Measurements from ENCODE around the gene MYBL2. TPM values are rescaled to one million over a fixed set of nuclear protein-coding genes. Genes with fewer than 3 reads are reported as not detected.
"Not testable (repeated sequence)": the region's sequence is repeated elsewhere in the genome, so short reads cannot be mapped to it uniquely, and the experiment has no call there.

MYBL2 gene
- 11.7 and 13.2 TPM in 2 replicates for total RNA-seq

- DNase-seq (ENCODE audit: low read depth): peak; percentile 55
- H3K4me3 ChIP-seq (ENCODE audit: low read depth, low read length): peak within 1 kb of the TSS; percentile 63
- TF ChIP-seq CTCF (IDR thresholded peaks at IDR 0.05; ENCODE audit: insufficient read depth, low read depth, low read length): no peak
Observed at GRCh38 chr20:43666376-43667328, at the start of gene MYBL2. Gene MYBL2 (plus strand): TSS chr20:43667114. CDS start chr20:43667284, 170 bp downstream.

GRCh38 chr20:43631598-43631997 lies 35.3 kb upstream of the MYBL2 start:
- DNase-seq (ENCODE audit: low read depth): no peak
- TF ChIP-seq CTCF (IDR thresholded peaks at IDR 0.05; ENCODE audit: insufficient read depth, low read depth, low read length): no peak
- no peak overlapping the region for H3K4me3 ChIP-seq (ENCODE audit: low read depth, low read length)

GRCh38 chr20:43636429-43636828 lies 30.5 kb upstream of the MYBL2 start:
- no peak overlapping the region for H3K4me3 ChIP-seq (ENCODE audit: low read depth, low read length)
- no peak for TF ChIP-seq CTCF (IDR thresholded peaks at IDR 0.05; ENCODE audit: insufficient read depth, low read depth, low read length)
- no peak for DNase-seq (ENCODE audit: low read depth)

- TF ChIP-seq CTCF (IDR thresholded peaks at IDR 0.05; ENCODE audit: insufficient read depth, low read depth, low read length): no peak
- DNase-seq (ENCODE audit: low read depth): no peak
- H3K4me3 ChIP-seq (ENCODE audit: low read depth, low read length): no peak overlapping the region
Observed at GRCh38 chr20:43642548-43642947, 24.4 kb upstream of the MYBL2 start.

GRCh38 chr20:43650997-43651525 lies 15.9 kb upstream of the MYBL2 start:
- no peak for DNase-seq (ENCODE audit: low read depth)
- no peak for TF ChIP-seq CTCF (IDR thresholded peaks at IDR 0.05; ENCODE audit: insufficient read depth, low read depth, low read length)
- H3K4me3 ChIP-seq (ENCODE audit: low read depth, low read length): no peak overlapping the region

- H3K4me3 ChIP-seq (ENCODE audit: low read depth, low read length); DNase-seq (ENCODE audit: low read depth): not testable (repeated sequence)
Observed at GRCh38 chr20:43651650-43652184, 15.2 kb upstream of the MYBL2 start.

- H3K4me3 ChIP-seq (ENCODE audit: low read depth, low read length): no peak overlapping the region
- DNase-seq (ENCODE audit: low read depth): no peak
- no peak for TF ChIP-seq CTCF (IDR thresholded peaks at IDR 0.05; ENCODE audit: insufficient read depth, low read depth, low read length)
Observed at GRCh38 chr20:43653966-43654365, 12.9 kb upstream of the MYBL2 start.

- H3K4me3 ChIP-seq (ENCODE audit: low read depth, low read length); DNase-seq (ENCODE audit: low read depth): not testable (repeated sequence)
Observed at GRCh38 chr20:43655176-43655575, 11.7 kb upstream of the MYBL2 start.
